ENCODE data around the gene ANLN. TPM values are rescaled to one million over a fixed set of nuclear protein-coding genes. Genes with fewer than 3 reads are reported as not detected.

ANLN gene
- total RNA-seq, 1 donor from 2014 or later, result 3.9 TPM

GRCh38 chr7:36416251-36416650 is 26.6 kb downstream of the ANLN start:
- Histone ChIP-seq H3K36me3 (no peaks in the 10 kb centered on the region), H3K27ac (no peak overlapping the region), H3K27me3 (ENCODE audit: low read depth) (no peaks in the 10 kb centered on the region), H3K4me3 (no peak overlapping the region), H3K4me1 (no peaks in the 10 kb centered on the region), H3K9me3 (no peaks in the 10 kb centered on the region)
- ATAC-seq, result no peak
- intact Hi-C loops (cut with DNase I), result no loop called here
- DNase-seq, result no peak
- no peak for TF ChIP-seq CTCF (IDR thresholded peaks at IDR 0.05)

GRCh38 chr7:36420307-36420706 is 30.6 kb downstream of the ANLN start:
- Histone ChIP-seq H3K9me3 (no peaks in the 10 kb centered on the region), H3K36me3 (no peaks in the 10 kb centered on the region), H3K4me3 (no peak overlapping the region), H3K27me3 (ENCODE audit: low read depth) (no peaks in the 10 kb centered on the region), H3K4me1 (no peaks in the 10 kb centered on the region), H3K27ac (no peak overlapping the region)
- intact Hi-C loops (cut with DNase I), result no loop called here
- no peak for DNase-seq
- TF ChIP-seq CTCF (IDR thresholded peaks at IDR 0.05), result no peak
- no peak for ATAC-seq

- intact Hi-C loops (cut with DNase I), result no loop called here
- H3K4me3 ChIP-seq, result no peak overlapping the region
- DNase-seq, result no peak
Measured at GRCh38 chr7:36422072-36422471, 32.4 kb downstream of the ANLN start.

GRCh38 chr7:36423633-36424032 is 34.0 kb downstream of the ANLN start:
- Histone ChIP-seq H3K4me1 (no peaks in the 10 kb centered on the region), H3K27me3 (ENCODE audit: low read depth) (no peaks in the 10 kb centered on the region), H3K9me3 (no peaks in the 10 kb centered on the region), H3K4me3 (no peak overlapping the region), H3K36me3 (no peaks in the 10 kb centered on the region), H3K27ac (no peak overlapping the region)
- intact Hi-C loops (cut with DNase I), result no loop called here
- TF ChIP-seq CTCF (IDR thresholded peaks at IDR 0.05), result no peak
- ATAC-seq, result no peak
- no peak for DNase-seq

More at GRCh38 chr7:36422072-36422471, 32.4 kb downstream of the ANLN start:
- Histone ChIP-seq H3K27ac (no peak overlapping the region), H3K4me1 (no peaks in the 10 kb centered on the region), H3K36me3 (no peaks in the 10 kb centered on the region), H3K9me3 (no peaks in the 10 kb centered on the region), H3K27me3 (ENCODE audit: low read depth) (no peaks in the 10 kb centered on the region)
- ATAC-seq, result no peak
- no peak for TF ChIP-seq CTCF (IDR thresholded peaks at IDR 0.05)

GRCh38 chr7:36430186-36430585 is 40.5 kb downstream of the ANLN start:
- Histone ChIP-seq H3K4me1 (no peaks in the 10 kb centered on the region), H3K4me3 (no peak overlapping the region), H3K36me3 (no peaks in the 10 kb centered on the region), H3K9me3 (peaks cover 7% of the 10 kb centered on the region), H3K27me3 (ENCODE audit: low read depth) (no peaks in the 10 kb centered on the region), H3K27ac (no peak overlapping the region)
- no peak for TF ChIP-seq CTCF (IDR thresholded peaks at IDR 0.05)
- ATAC-seq (no peak), DNase-seq (no peak)
- intact Hi-C loops (cut with DNase I), result no loop called here

- no peak for TF ChIP-seq CTCF (IDR thresholded peaks at IDR 0.05)
- no peaks in the 10 kb centered on the region for H3K4me1 ChIP-seq
- no peaks in the 10 kb centered on the region for H3K27me3 ChIP-seq (ENCODE audit: low read depth)
- no peak for ATAC-seq
- no peak for DNase-seq
- intact Hi-C loops (cut with DNase I), result no loop called here
- no peak overlapping the region for H3K27ac ChIP-seq
- no peak overlapping the region for H3K4me3 ChIP-seq
- H3K9me3 ChIP-seq, result peaks cover 7% of the 10 kb centered on the region
- H3K36me3 ChIP-seq, result no peaks in the 10 kb centered on the region
Measured at GRCh38 chr7:36430881-36431280, 41.2 kb downstream of the ANLN start.
